ENCODE results near the gene GFOD1.

DNA sequence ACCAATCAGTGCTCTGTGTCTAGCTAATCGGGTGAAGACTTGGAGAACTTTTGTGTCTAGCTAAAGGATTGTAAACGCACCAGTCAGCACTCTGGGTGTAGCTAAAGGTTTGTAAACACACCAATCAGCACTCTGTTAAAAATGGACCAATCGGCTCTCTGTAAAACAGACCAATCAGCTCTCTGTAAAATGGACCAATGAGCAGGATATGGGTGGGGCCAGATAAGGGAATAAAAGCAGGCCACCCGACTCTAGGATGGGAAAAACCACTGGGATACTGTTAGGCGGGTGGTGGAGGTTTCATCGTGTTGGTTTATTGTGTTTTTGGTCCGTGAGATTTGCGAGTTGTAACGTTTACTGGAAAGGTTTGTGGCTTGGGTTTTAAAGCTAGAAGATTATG, 25.5 kb upstream of the GFOD1 start:
- no peak for TF ChIP-seq MXI1 (IDR thresholded peaks at IDR 0.05; ENCODE audit: borderline replicate concordance, low read depth, low read length)
- TF ChIP-seq, protein P1, sequence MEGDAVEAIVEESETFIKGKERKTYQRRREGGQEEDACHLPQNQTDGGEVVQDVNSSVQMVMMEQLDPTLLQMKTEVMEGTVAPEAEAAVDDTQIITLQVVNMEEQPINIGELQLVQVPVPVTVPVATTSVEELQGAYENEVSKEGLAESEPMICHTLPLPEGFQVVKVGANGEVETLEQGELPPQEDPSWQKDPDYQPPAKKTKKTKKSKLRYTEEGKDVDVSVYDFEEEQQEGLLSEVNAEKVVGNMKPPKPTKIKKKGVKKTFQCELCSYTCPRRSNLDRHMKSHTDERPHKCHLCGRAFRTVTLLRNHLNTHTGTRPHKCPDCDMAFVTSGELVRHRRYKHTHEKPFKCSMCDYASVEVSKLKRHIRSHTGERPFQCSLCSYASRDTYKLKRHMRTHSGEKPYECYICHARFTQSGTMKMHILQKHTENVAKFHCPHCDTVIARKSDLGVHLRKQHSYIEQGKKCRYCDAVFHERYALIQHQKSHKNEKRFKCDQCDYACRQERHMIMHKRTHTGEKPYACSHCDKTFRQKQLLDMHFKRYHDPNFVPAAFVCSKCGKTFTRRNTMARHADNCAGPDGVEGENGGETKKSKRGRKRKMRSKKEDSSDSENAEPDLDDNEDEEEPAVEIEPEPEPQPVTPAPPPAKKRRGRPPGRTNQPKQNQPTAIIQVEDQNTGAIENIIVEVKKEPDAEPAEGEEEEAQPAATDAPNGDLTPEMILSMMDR (conservative IDR thresholded peaks at IDR 0.05; ENCODE audit: low read depth, low read length), result no peak
